ENCODE measurements around the gene KSR2.
A peak's percentile ranks its signal among the peaks of the same experiment; 100 is the strongest.

The KSR2 gene

GRCh38 chr12:117593815-117594400, 374.9 kb downstream of the KSR2 start:
- Histone ChIP-seq H3K27ac (ENCODE audit: low read depth, low read length) (no peak overlapping the region), H3K27me3 (ENCODE audit: control insufficient read depth, insufficient read depth, low read length) (no peaks in the 10 kb centered on the region), H3K4me3 (ENCODE audit: low read depth, low read length) (no peak overlapping the region), H3K9me3 (ENCODE audit: control insufficient read depth, insufficient read depth, low read length) (no peaks in the 10 kb centered on the region), H3K36me3 (ENCODE audit: control insufficient read depth, insufficient read depth, low read length) (no peaks in the 10 kb centered on the region), H3K4me1 (ENCODE audit: control insufficient read depth, insufficient read depth, low read length) (peaks cover 7% of the 10 kb centered on the region), H3K9ac (ENCODE audit: low read depth, low read length) (no peak overlapping the region)

DNA sequence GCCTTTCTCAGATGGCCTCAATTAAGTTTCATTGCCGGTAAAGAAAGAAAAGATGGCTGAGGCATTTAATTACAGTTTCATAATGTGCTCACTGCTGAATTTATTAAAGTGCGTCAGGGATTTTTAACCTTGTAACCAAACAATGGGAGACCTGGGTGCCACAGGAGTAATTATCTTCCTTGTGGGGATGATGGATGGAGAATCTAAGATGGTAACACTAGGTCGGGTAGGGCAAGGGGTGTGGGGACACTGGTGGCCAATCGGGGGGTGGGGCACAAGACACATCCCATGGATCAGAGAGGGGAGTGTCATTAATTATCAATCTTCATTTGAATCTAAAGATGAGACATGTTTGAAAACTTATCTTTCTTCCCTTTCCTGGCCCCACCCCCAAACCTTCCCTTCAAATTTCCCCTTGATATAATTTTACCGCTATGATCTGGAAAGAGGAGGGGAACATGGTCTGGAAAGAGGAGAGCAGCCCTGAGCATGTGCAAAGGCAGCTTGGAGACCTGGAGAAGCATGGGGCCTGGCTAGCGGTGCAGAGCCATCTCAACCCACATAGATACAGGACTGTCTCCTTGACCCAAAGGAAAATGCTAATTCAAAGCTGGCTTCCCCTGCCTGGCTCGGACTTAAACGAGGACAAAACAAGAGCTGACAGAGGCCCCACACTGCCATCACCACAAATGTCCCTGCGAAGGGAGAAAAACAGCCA, 376.0 kb downstream of the KSR2 start:
- Histone ChIP-seq H3K4me1 (ENCODE audit: control insufficient read depth, insufficient read depth, low read length) (peaks cover 7% of the 10 kb centered on the region), H3K9me3 (ENCODE audit: control insufficient read depth, insufficient read depth, low read length) (no peaks in the 10 kb centered on the region), H3K27me3 (ENCODE audit: control insufficient read depth, insufficient read depth, low read length) (no peaks in the 10 kb centered on the region)

GRCh38 chr12:117590999-117591398, 377.8 kb downstream of the KSR2 start:
- no peak overlapping the region for H3K4me3 ChIP-seq (ENCODE audit: low read depth, low read length)
- H3K9ac ChIP-seq (ENCODE audit: low read depth, low read length) = no peak overlapping the region
- no peaks in the 10 kb centered on the region for H3K9me3 ChIP-seq (ENCODE audit: control insufficient read depth, insufficient read depth, low read length)
- H3K27ac ChIP-seq (ENCODE audit: low read depth, low read length) = no peak overlapping the region
- H3K36me3 ChIP-seq (ENCODE audit: control insufficient read depth, insufficient read depth, low read length) = no peaks in the 10 kb centered on the region
- H3K27me3 ChIP-seq (ENCODE audit: control insufficient read depth, insufficient read depth, low read length) = no peaks in the 10 kb centered on the region
- H3K4me1 ChIP-seq (ENCODE audit: control insufficient read depth, insufficient read depth, low read length) = peaks cover 7% of the 10 kb centered on the region

More for the DNA sequence above, 376.0 kb downstream of the KSR2 start:
- H3K4me3 ChIP-seq (ENCODE audit: low read depth, low read length) = no peak overlapping the region
- no peak overlapping the region for H3K27ac ChIP-seq (ENCODE audit: low read depth, low read length)
- H3K9ac ChIP-seq (ENCODE audit: low read depth, low read length) = no peak overlapping the region
- H3K36me3 ChIP-seq (ENCODE audit: control insufficient read depth, insufficient read depth, low read length) = no peaks in the 10 kb centered on the region

DNA sequence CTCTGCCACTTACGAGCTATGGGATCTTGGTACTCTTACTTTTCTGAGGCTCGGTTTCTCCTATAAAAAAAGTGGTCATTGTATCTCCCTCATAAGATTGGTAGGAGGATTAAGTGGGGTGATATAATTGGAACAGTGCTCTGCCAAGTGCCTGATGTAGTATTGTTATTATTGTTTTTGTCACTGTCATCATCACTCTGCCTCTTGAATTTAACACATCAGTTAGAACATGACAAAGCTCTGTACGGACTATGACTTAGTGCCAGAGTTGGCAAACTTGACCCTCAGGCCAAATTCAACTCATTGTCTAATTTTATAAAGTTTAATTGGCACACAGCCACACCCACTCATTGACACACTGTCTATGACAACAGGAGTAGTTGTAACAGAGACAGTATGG, 378.4 kb downstream of the KSR2 start:
- Histone ChIP-seq H3K36me3 (ENCODE audit: control insufficient read depth, insufficient read depth, low read length) (no peaks in the 10 kb centered on the region), H3K4me3 (ENCODE audit: low read depth, low read length) (no peak overlapping the region), H3K9me3 (ENCODE audit: control insufficient read depth, insufficient read depth, low read length) (no peaks in the 10 kb centered on the region), H3K27ac (ENCODE audit: low read depth, low read length) (no peak overlapping the region), H3K27me3 (ENCODE audit: control insufficient read depth, insufficient read depth, low read length) (no peaks in the 10 kb centered on the region), H3K4me1 (ENCODE audit: control insufficient read depth, insufficient read depth, low read length) (peaks cover 12% of the 10 kb centered on the region), H3K9ac (ENCODE audit: low read depth, low read length) (no peak overlapping the region)

GRCh38 chr12:117589021-117589420, 379.8 kb downstream of the KSR2 start:
- Histone ChIP-seq H3K4me1 (ENCODE audit: control insufficient read depth, insufficient read depth, low read length) (peaks cover 19% of the 10 kb centered on the region), H3K9me3 (ENCODE audit: control insufficient read depth, insufficient read depth, low read length) (no peaks in the 10 kb centered on the region), H3K27me3 (ENCODE audit: control insufficient read depth, insufficient read depth, low read length) (no peaks in the 10 kb centered on the region), H3K36me3 (ENCODE audit: control insufficient read depth, insufficient read depth, low read length) (no peaks in the 10 kb centered on the region), H3K4me3 (ENCODE audit: low read depth, low read length) (no peak overlapping the region), H3K27ac (ENCODE audit: low read depth, low read length) (no peak overlapping the region), H3K9ac (ENCODE audit: low read depth, low read length) (no peak overlapping the region)

DNA sequence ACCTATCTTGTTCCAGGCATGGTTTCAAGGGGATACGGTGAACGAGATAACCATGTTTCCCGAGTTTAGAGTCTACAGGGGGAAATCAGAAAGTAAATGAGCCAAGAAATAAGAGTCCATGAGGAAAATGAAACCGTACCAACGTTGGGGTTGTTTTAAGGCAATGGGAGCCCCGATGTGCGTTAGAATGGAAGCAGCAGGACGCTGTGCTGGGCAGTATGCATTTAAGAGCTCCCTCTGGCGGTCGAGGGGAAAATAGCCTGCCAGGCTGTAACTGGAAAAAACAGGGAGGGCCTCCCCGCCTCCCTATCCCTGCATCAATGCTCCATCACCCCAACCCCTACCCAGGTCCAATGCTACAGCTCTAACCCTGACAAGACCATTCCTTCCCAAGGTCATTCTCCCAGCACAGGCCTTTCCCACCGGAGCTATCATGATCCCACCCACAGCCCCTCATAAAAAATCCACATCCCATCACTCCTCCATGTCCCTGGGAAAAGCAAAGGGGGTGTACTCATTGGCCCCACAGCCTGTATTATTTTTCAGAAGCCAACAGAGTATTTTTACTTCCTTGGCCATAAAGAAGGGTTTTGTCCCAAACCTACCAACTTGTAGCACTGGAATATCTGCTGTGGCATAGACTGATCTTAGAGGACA, 381.0 kb downstream of the KSR2 start:
- no peak overlapping the region for H3K4me3 ChIP-seq (ENCODE audit: low read depth, low read length)
- H3K27ac ChIP-seq (ENCODE audit: low read depth, low read length) = no peak overlapping the region
- no peaks in the 10 kb centered on the region for H3K9me3 ChIP-seq (ENCODE audit: control insufficient read depth, insufficient read depth, low read length)
- peaks cover 19% of the 10 kb centered on the region for H3K4me1 ChIP-seq (ENCODE audit: control insufficient read depth, insufficient read depth, low read length)
- no peak overlapping the region for H3K9ac ChIP-seq (ENCODE audit: low read depth, low read length)
- H3K27me3 ChIP-seq (ENCODE audit: control insufficient read depth, insufficient read depth, low read length) = no peaks in the 10 kb centered on the region
- H3K36me3 ChIP-seq (ENCODE audit: control insufficient read depth, insufficient read depth, low read length) = no peaks in the 10 kb centered on the region

DNA sequence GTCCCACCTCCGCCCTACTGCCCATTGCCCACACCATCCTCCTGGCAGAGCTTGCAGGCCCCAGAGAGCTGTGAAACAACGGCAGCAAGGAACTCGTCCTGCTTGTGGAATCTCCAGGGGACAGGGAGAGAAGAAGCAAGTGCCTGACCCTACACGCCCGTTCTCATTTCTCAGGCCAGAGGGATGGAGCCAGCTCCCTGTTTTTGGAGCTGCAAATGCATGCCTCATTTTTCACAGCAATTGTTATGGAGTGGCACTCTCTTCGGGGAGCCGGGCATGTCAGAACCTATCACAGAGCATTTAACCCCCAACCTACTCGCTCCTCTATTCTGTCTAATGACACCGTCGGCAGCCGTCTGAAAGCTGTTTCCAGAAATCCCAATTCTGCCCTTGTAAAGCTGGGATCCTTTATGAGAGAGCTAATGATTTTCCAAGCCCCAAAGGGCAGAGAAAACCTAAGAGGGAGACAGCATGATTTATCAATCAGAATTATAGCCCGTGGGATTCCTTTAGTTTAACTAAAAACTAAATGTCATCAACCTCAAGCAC, 385.0 kb downstream of the KSR2 start:
- H3K9ac ChIP-seq (ENCODE audit: low read depth, low read length) = no peak overlapping the region; the same call in 1 of the 2 replicates
- H3K27me3 ChIP-seq (ENCODE audit: control insufficient read depth, insufficient read depth, low read length) = no peaks in the 10 kb centered on the region
- peaks cover 29% of the 10 kb centered on the region for H3K4me1 ChIP-seq (ENCODE audit: control insufficient read depth, insufficient read depth, low read length)
- no peaks in the 10 kb centered on the region for H3K9me3 ChIP-seq (ENCODE audit: control insufficient read depth, insufficient read depth, low read length)
- peak overlapping the region; percentile 52 for H3K27ac ChIP-seq (ENCODE audit: low read depth, low read length)
- H3K36me3 ChIP-seq (ENCODE audit: control insufficient read depth, insufficient read depth, low read length) = no peaks in the 10 kb centered on the region
- peak overlapping the region; percentile 25; the same call in 1 of the 2 replicates for H3K4me3 ChIP-seq (ENCODE audit: low read depth, low read length)

DNA sequence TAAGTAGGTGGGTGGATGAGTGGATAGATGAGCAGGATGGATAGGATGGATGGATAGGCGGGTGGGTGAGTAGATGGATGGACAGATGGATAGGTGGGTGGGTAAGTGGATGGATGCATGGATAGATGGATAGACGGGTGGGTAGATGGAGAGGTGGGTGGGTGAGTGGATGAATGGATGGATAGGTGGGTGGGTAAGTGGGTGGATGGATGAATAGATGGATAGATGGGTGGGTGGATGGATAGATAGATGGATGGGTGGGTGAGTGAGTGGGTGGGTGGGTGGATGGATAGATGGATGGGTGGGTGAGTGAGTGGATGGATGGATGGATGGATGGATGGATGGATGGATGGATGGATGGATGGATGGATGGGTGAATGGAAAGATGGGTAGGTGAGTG, 385.7 kb downstream of the KSR2 start:
- Histone ChIP-seq H3K4me1 (ENCODE audit: control insufficient read depth, insufficient read depth, low read length) (peaks cover 29% of the 10 kb centered on the region), H3K27ac (ENCODE audit: low read depth, low read length) (no peak overlapping the region), H3K9ac (ENCODE audit: low read depth, low read length) (no peak overlapping the region), H3K4me3 (ENCODE audit: low read depth, low read length) (no peak overlapping the region), H3K9me3 (ENCODE audit: control insufficient read depth, insufficient read depth, low read length) (no peaks in the 10 kb centered on the region), H3K27me3 (ENCODE audit: control insufficient read depth, insufficient read depth, low read length) (no peaks in the 10 kb centered on the region), H3K36me3 (ENCODE audit: control insufficient read depth, insufficient read depth, low read length) (no peaks in the 10 kb centered on the region)

DNA sequence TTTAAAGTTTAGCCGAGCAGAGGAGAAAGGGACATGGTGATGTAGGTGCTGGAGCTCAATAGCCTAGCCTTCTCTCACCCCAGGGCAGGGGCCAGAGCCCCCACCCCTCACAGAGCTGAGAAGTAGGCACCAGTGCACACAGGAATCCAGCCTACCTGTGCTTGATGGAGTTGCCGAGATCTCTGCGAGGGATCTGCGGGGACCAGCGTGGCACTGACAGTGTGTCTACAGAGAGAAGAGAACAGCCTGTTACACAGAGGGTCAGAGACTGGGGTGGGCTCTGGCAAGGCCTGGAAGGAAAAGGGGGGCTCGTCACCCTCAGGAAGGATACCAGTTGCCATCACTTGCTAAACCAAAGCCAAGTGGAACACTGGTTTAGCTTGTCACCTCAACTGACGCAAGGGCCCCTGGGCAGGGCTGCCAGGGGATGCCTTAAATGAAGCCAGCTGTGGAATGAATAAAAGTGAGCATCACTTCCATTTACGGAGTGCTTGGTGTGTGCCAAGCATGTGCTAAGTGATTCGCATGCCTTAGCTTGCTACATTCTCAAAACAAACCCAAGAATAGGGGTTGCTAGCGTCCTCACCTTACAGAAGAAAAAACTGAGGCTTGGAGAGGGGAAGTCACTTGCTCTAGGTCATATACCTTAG, 386.5 kb downstream of the KSR2 start:
- Histone ChIP-seq H3K27me3 (ENCODE audit: control insufficient read depth, insufficient read depth, low read length) (no peaks in the 10 kb centered on the region), H3K4me1 (ENCODE audit: control insufficient read depth, insufficient read depth, low read length) (peaks cover 29% of the 10 kb centered on the region), H3K9ac (ENCODE audit: low read depth, low read length) (no peak overlapping the region), H3K36me3 (ENCODE audit: control insufficient read depth, insufficient read depth, low read length) (no peaks in the 10 kb centered on the region), H3K9me3 (ENCODE audit: control insufficient read depth, insufficient read depth, low read length) (no peaks in the 10 kb centered on the region), H3K4me3 (ENCODE audit: low read depth, low read length) (no peak overlapping the region), H3K27ac (ENCODE audit: low read depth, low read length) (no peak overlapping the region)

GRCh38 chr12:117580718-117581062, 388.1 kb downstream of the KSR2 start:
- H3K9ac ChIP-seq (ENCODE audit: low read depth, low read length) = no peak overlapping the region
- H3K36me3 ChIP-seq (ENCODE audit: control insufficient read depth, insufficient read depth, low read length) = no peaks in the 10 kb centered on the region
- no peak overlapping the region for H3K27ac ChIP-seq (ENCODE audit: low read depth, low read length)
- H3K4me1 ChIP-seq (ENCODE audit: control insufficient read depth, insufficient read depth, low read length) = peaks cover 27% of the 10 kb centered on the region
- no peak overlapping the region for H3K4me3 ChIP-seq (ENCODE audit: low read depth, low read length)
- no peaks in the 10 kb centered on the region for H3K27me3 ChIP-seq (ENCODE audit: control insufficient read depth, insufficient read depth, low read length)
- no peaks in the 10 kb centered on the region for H3K9me3 ChIP-seq (ENCODE audit: control insufficient read depth, insufficient read depth, low read length)

Measured in HUES48 (cell line).